Measurements from ENCODE around the gene ZNF333.

GRCh38 chr19:14774373-14774772 is 84.5 kb downstream of the ZNF333 start:
- TF ChIP-seq CTCF (conservative IDR thresholded peaks at IDR 0.05; ENCODE audit: low read depth, low read length), result no peak
- TF ChIP-seq EZH2 (IDR thresholded peaks at IDR 0.05; ENCODE audit: borderline replicate concordance, low read depth, low read length, poor library complexity, severe bottlenecking), result no peak
